ENCODE data around the gene MSH4. TPM values are rescaled to one million over a fixed set of nuclear protein-coding genes. Genes with fewer than 3 reads are reported as not detected.
A peak's percentile ranks its signal among the peaks of the same experiment; 100 is the strongest.

The MSH4 gene
- total RNA-seq, 1 donor, result 0.09 TPM

GRCh38 chr1:75879985-75880384, 83.3 kb downstream of the MSH4 start:
- TF ChIP-seq CTCF (IDR thresholded peaks at IDR 0.05; ENCODE audit: insufficient read depth, low read length), result no peak
- H3K4me3 ChIP-seq (ENCODE audit: low read depth, low read length), result no peak overlapping the region
- DNase-seq (ENCODE audit: low read depth), result no peak

GRCh38 chr1:75884437-75884836, 87.8 kb downstream of the MSH4 start:
- TF ChIP-seq CTCF (IDR thresholded peaks at IDR 0.05; ENCODE audit: insufficient read depth, low read length), result no peak
- no peak for DNase-seq (ENCODE audit: low read depth)
- H3K4me3 ChIP-seq (ENCODE audit: low read depth, low read length), result no peak overlapping the region

GRCh38 chr1:75901371-75901770, 104.7 kb downstream of the MSH4 start:
- DNase-seq (ENCODE audit: low read depth), result no peak
- no peak overlapping the region for H3K4me3 ChIP-seq (ENCODE audit: low read depth, low read length)
- TF ChIP-seq CTCF (IDR thresholded peaks at IDR 0.05; ENCODE audit: insufficient read depth, low read length), result no peak

GRCh38 chr1:75908717-75909152, 112.1 kb downstream of the MSH4 start:
- peak; percentile 45 for DNase-seq (ENCODE audit: low read depth)
- TF ChIP-seq CTCF (IDR thresholded peaks at IDR 0.05; ENCODE audit: insufficient read depth, low read length), result peak; percentile 57

DNA sequence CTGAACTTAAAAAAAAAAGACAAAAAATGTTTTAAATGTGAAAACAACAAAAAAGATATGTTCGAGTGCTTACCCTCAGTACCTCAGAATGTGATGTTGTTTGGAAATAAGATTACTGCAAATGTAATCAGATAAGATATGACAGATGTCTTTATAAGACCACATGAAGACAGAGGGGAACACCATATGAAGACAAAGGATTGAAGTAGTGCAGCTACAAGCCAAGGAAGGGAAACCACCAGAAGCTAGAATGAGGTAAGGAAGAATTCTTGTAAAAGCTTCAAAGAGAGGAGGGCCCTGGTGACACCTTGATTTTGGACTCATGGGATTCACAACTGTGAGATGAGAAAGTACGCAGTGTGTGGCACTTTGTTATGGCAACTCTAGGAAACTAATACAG, 120.2 kb downstream of the MSH4 start:
- TF ChIP-seq CTCF (IDR thresholded peaks at IDR 0.05; ENCODE audit: insufficient read depth, low read length), result no peak
- DNase-seq (ENCODE audit: low read depth), result no peak
- H3K4me3 ChIP-seq (ENCODE audit: low read depth, low read length), result no peak overlapping the region

More at GRCh38 chr1:75908717-75909152, 112.1 kb downstream of the MSH4 start:
- no peak overlapping the region for H3K4me3 ChIP-seq (ENCODE audit: low read depth, low read length)

DNA sequence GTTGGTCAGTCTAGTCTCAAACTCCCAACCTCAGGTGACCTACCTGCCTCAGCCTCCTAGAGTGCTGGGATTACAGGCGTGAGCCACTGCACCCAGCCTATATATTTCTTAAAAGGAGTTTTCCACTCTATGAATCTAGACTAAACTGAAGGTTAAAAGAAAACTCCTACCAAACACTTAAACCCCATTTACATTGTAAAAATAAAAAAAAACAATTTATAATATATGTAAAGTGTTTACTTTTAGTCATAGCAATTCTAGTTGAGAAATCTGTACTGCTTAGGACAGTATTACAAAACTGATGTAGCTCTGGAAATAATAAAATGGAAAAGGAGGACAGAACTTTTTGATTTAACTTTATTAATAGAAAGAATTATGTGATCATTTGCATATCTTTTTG, 126.0 kb downstream of the MSH4 start:
- DNase-seq (ENCODE audit: low read depth), result no peak
- TF ChIP-seq CTCF (IDR thresholded peaks at IDR 0.05; ENCODE audit: insufficient read depth, low read length), result no peak
- H3K4me3 ChIP-seq (ENCODE audit: low read depth, low read length), result no peak overlapping the region

DNA sequence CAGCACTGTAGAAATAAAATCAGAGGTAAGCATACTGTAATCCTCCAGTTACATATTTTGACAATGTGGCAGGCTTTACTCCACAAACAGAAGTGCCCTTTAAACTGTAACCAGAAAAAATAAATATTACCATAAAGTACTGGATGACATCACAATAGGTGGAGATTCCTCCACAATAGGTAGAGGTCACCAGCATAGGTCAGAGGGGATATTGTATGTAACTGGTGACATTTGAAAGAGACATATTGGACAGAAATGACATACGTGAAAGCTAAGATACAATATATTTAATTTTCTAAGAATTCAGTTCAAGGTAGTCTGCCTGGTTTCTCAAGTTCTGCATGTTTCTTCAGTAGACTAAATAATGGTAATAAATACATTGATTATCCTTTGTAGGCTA, 135.6 kb downstream of the MSH4 start, which contains the start of gene ASB17:
ASB17 (minus strand) TSS at position 101 of the 400 bp plus-strand sequence. CDS start 113 bp downstream, outside the sequence.
- no peak for DNase-seq (ENCODE audit: low read depth)
- no peak within 1 kb of the TSS for H3K4me3 ChIP-seq (ENCODE audit: low read depth, low read length)
- TF ChIP-seq CTCF (IDR thresholded peaks at IDR 0.05; ENCODE audit: insufficient read depth, low read length), result no peak

Measured in fibroblast of the aortic adventitia (primary cell).